ENCODE data around the gene TGIF2. TPM values are rescaled to one million over a fixed set of nuclear protein-coding genes. Genes with fewer than 3 reads are reported as not detected.

The TGIF2 gene
- total RNA-seq, 1 experiment from 2014 or later: 81.7 TPM

GRCh38 chr20:36542516-36543183 lies 30.7 kb upstream of the TGIF2 start:
- no peak for TF ChIP-seq CTCF (conservative IDR thresholded peaks at IDR 0.05)
- Histone ChIP-seq H2BK20ac (ENCODE audit: low read depth, low read length, poor library complexity, severe bottlenecking) (no peak overlapping the region), H3K4ac (ENCODE audit: low read depth, low read length) (no peak overlapping the region), H3K9me3 (ENCODE audit: control insufficient read depth, low read depth, low read length) (no peaks in the 10 kb centered on the region), H3K23ac (ENCODE audit: insufficient read length, low read depth, low read length) (no peak overlapping the region), H3K56ac (ENCODE audit: insufficient read length, low read depth, low read length) (no peak overlapping the region), H3K27ac (ENCODE audit: insufficient read length, low read depth, low read length) (no peak overlapping the region), H2BK5ac (ENCODE audit: insufficient read length, low read length) (no peak overlapping the region), H3K27me3 (ENCODE audit: insufficient read depth, low read length) (no peaks in the 10 kb centered on the region), H3K23me2 (ENCODE audit: insufficient read length, low read depth, low read length, poor library complexity, severe bottlenecking) (no peaks in the 10 kb centered on the region), H2AK5ac (ENCODE audit: insufficient read length, low read length) (no peak overlapping the region), H2AFZ (ENCODE audit: low read length) (no peak overlapping the region), H3T11ph (ENCODE audit: low read length) (no peak overlapping the region), H4K5ac (ENCODE audit: insufficient read length, low read depth, low read length) (no peak overlapping the region), H3K79me1 (ENCODE audit: insufficient read depth, low read depth, low read length, poor library complexity, severe bottlenecking) (no peaks in the 10 kb centered on the region), H3K4me1 (ENCODE audit: insufficient read depth, low read length) (no peaks in the 10 kb centered on the region; the same call in 1 of the 2 replicates), H2BK120ac (ENCODE audit: low read depth, low read length, poor library complexity, severe bottlenecking) (no peak overlapping the region), H3K9ac (ENCODE audit: extremely low read depth, insufficient read length, low read length) (no peak overlapping the region), H3K14ac (ENCODE audit: insufficient read depth, low read length) (no peak overlapping the region; the same call in 1 of the 2 replicates), H4K20me1 (ENCODE audit: control insufficient read depth, insufficient read depth, insufficient read length) (peaks cover 3% of the 10 kb centered on the region), H4K91ac (ENCODE audit: insufficient read length, low read depth, low read length) (no peak overlapping the region), H3K79me2 (ENCODE audit: insufficient read depth, low read length) (no peaks in the 10 kb centered on the region; the same call in 1 of the 2 replicates), H2BK15ac (ENCODE audit: low read depth, low read length) (no peak overlapping the region), H3K4me2 (ENCODE audit: insufficient read depth, insufficient read length, low read length) (peak overlapping the region; percentile 23), H2BK12ac (ENCODE audit: insufficient read length, low read depth, low read length) (no peak overlapping the region), H3K18ac (ENCODE audit: insufficient read length, low read depth, low read length) (no peak overlapping the region), H4K8ac (replicated peaks; ENCODE audit: insufficient read length, low read depth, low read length) (no peak overlapping the region)
- peaks cover 35 to 39% of the 10 kb centered on the region in 2 experiments for H3K4me1 Mint-ChIP-seq
- peak overlapping the region; percentile 74 to 75 for H3K4me3 Mint-ChIP-seq
- DNase-seq: no peak
- peak overlapping the region in 1 of 3 experiments; percentile 77; a peak in 2 of 7 replicates for H3K27ac Mint-ChIP-seq
- no peaks in the 10 kb centered on the region for H3K27me3 Mint-ChIP-seq (ENCODE audit: low read depth)
- H3K9me3 Mint-ChIP-seq: no peaks in the 10 kb centered on the region
- no CpG with 5 or more reads among the region's 10 CpGs for whole genome bisulfite sequencing (ENCODE audit: extremely low coverage, insufficient read length, low lambda C conversion rate)
- peaks cover 9 to 25% (median 12%) of the 10 kb centered on the region in 3 experiments; a peak in 6 of 7 replicates for H3K36me3 Mint-ChIP-seq (ENCODE audit: insufficient read depth in 1 of 3, low read depth in 3 of 3)
